Stimulated activated CD8-positive, alpha-beta memory T cell treated with anti-CD3 and anti-CD28 coated beads, Interleukin-2, amount 100 ng/mL, for 48 hours (primary cell): ENCODE data around the gene NAA38.
"Not testable (repeated sequence)": the region's sequence is repeated elsewhere in the genome, so short reads cannot be mapped to it uniquely, and the experiment has no call there.

ENCODE experiments used
- DNase-seq, 2 donors: peaks; one replicate each; pipeline ENCODE4 v3.0.0-alpha.2; 2020; ENCODE audit warnings: low read depth in 2 of 2

NAA38 gene

GRCh38 chr17:7882068-7882467, 24.7 kb upstream of the NAA38 start:
- DNase-seq = no peak

GRCh38 chr17:7881276-7882054, 24.1 kb upstream of the NAA38 start:
- no peak for DNase-seq

- no peak for DNase-seq
These were observed 22.9 kb upstream of the NAA38 start for GRCh38 chr17:7880076-7880868.

GRCh38 chr17:7878234-7878633, 20.9 kb upstream of the NAA38 start:
- no peak for DNase-seq

GRCh38 chr17:7875804-7876370, 18.5 kb upstream of the NAA38 start:
- no peak for DNase-seq

- DNase-seq = no peak
These were observed 15.7 kb upstream of the NAA38 start for GRCh38 chr17:7873051-7873450.

- no peak for DNase-seq
These were observed 10.5 kb upstream of the NAA38 start for GRCh38 chr17:7867881-7868329.

GRCh38 chr17:7864995-7865650, 7.8 kb upstream of the NAA38 start:
- no peak for DNase-seq

- not testable (repeated sequence) for DNase-seq
These were observed 7.0 kb upstream of the NAA38 start for GRCh38 chr17:7864384-7864783.

- no peak for DNase-seq
These were observed 5.5 kb upstream of the NAA38 start for GRCh38 chr17:7862692-7863437.

GRCh38 chr17:7859028-7859427, 1.7 kb upstream of the NAA38 start:
- no peak for DNase-seq

- DNase-seq = no peak
These were observed 1.1 kb upstream of the NAA38 start for GRCh38 chr17:7858522-7858810.

- DNase-seq = peak; percentile 73 to 80
These were observed 558 bp upstream of the NAA38 start, which contains the start of gene CYB5D1 for GRCh38 chr17:7857713-7858521. Gene CYB5D1 (plus strand): TSS chr17:7858003. CDS start chr17:7858135, 132 bp downstream.

GRCh38 chr17:7856011-7856810, 1.1 kb downstream of the NAA38 start:
- no peak for DNase-seq

- DNase-seq = no peak
These were observed 1.7 kb downstream of the NAA38 start for GRCh38 chr17:7855660-7856010.

GRCh38 chr17:7854851-7855659, 2.3 kb downstream of the NAA38 start, which contains the start of gene TMEM88:
Gene TMEM88 (plus strand): TSS chr17:7855066. CDS start chr17:7855075, 9 bp downstream.
- DNase-seq = no peak

GRCh38 chr17:7854078-7854777, 3.1 kb downstream of the NAA38 start:
- DNase-seq = no peak

GRCh38 chr17:7853691-7854038, 3.7 kb downstream of the NAA38 start:
- no peak for DNase-seq
